Measurements from ENCODE around the gene RAD18.

- TF ChIP-seq ZNF768 (tag by site-specific recombination; IDR thresholded peaks at IDR 0.05): no peak
- 0 out of 2 replicates have a peak, but pooled peaks have one; percentile 12 for TF ChIP-seq CTCF (tag by site-specific recombination; IDR thresholded peaks at IDR 0.05)
- TF ChIP-seq ZNF24 (tag by site-specific recombination; IDR thresholded peaks at IDR 0.05): no peak
- no peak for TF ChIP-seq ZFP41 (tag by site-specific recombination; IDR thresholded peaks at IDR 0.05; ENCODE audit: borderline replicate concordance)
- TF ChIP-seq ZNF639 (tag by site-specific recombination; IDR thresholded peaks at IDR 0.05): no peak
- no peak for TF ChIP-seq ZXDB (tag by site-specific recombination; IDR thresholded peaks at IDR 0.05)
- no peak for TF ChIP-seq ZNF549 (tag by site-specific recombination; IDR thresholded peaks at IDR 0.05)
Observed at GRCh38 chr3:8996681-8997121, 33.4 kb upstream of the RAD18 start.
